GM23338 (cell line): ENCODE data around the gene LTV1. TPM values are rescaled to one million over a fixed set of nuclear protein-coding genes. Genes with fewer than 3 reads are reported as not detected.

Source experiments
- ATAC-seq: fragments of 200-7000 bp; cut with Tn5 transposase; 3 replicates; pipeline ENCODE4 v1.9.1; 2020
- DNase-seq: peaks from one replicate; pipeline ENCODE4 v3.0.0-alpha.2; 2015; ENCODE audit warnings: low spot score
- H2AFZ ChIP-seq: fragments of 200-600 bp; sonication (generic); 2 replicates; pipeline ENCODE4 v1.8.0; 2016; ENCODE audit warnings: antibody characterized with exemption, mild to moderate bottlenecking, moderate library complexity
- H3F3A ChIP-seq: fragments of 200-600 bp; sonication (generic); replicated peaks from 2 replicates; pipeline ENCODE4 v1.8.0; 2017; ENCODE audit warnings: antibody characterized with exemption, mixed run types, low read depth
- H3K27ac ChIP-seq: fragments of 200-600 bp; sonication (generic); 2 replicates; pipeline ENCODE4 v1.6.1; 2016; ENCODE audit warnings: low read depth
- H3K27me3 ChIP-seq: fragments of 200-600 bp; sonication (generic); 2 replicates; pipeline ENCODE4 v1.8.0; 2016; ENCODE audit warnings: mild to moderate bottlenecking, mixed run types, moderate library complexity; ENCODE audit not compliant: insufficient read depth
- H3K36me3 ChIP-seq: fragments of 200-600 bp; sonication (generic); 2 replicates; pipeline ENCODE4 v1.8.0; 2016; ENCODE audit warnings: mild to moderate bottlenecking; ENCODE audit not compliant: insufficient read depth
- H3K4me1 ChIP-seq: fragments of 200-600 bp; sonication (generic); 2 replicates; pipeline ENCODE4 v1.8.0; 2016; ENCODE audit warnings: mild to moderate bottlenecking, moderate library complexity; ENCODE audit not compliant: insufficient read depth
- H3K4me2 ChIP-seq: fragments of 200-600 bp; sonication (generic); 2 replicates; pipeline ENCODE4 v1.7.1; 2017; ENCODE audit warnings: mixed run types
- H3K4me3 ChIP-seq: fragments of 200-600 bp; sonication (generic); 2 replicates; pipeline ENCODE4 v1.6.1; 2016; ENCODE audit warnings: mixed run types
- H3K79me2 ChIP-seq: fragments of 200-600 bp; sonication (generic); replicated peaks from 2 replicates; pipeline ENCODE4 v1.8.0; 2017; ENCODE audit warnings: mild to moderate bottlenecking; ENCODE audit not compliant: insufficient read depth
- H3K9me2 ChIP-seq: fragments of 200-600 bp; sonication (generic); 2 replicates; pipeline ENCODE4 v1.8.0; 2017; ENCODE audit not compliant: insufficient read depth
- H4K20me1 ChIP-seq: fragments of 200-600 bp; sonication (generic); replicated peaks from 2 replicates; pipeline ENCODE4 v1.8.0; 2017; ENCODE audit warnings: mild to moderate bottlenecking; ENCODE audit not compliant: insufficient read depth
- H3K27ac Mint-ChIP-seq: 2 replicates; pipeline ENCODE4 v1.8.0; 2020; ENCODE audit warnings: inconsistent platforms, mild to moderate bottlenecking, moderate library complexity, mixed read lengths
- H3K27me3 Mint-ChIP-seq: 3 replicates; pipeline ENCODE4 v1.8.0; 2022; ENCODE audit warnings: low read depth, mild to moderate bottlenecking, moderate library complexity, mixed read lengths, inconsistent platforms; ENCODE audit not compliant: insufficient read depth, poor library complexity
- H3K36me3 Mint-ChIP-seq: 3 replicates; pipeline ENCODE4 v1.8.0; 2021; ENCODE audit warnings: low read depth, mild to moderate bottlenecking, inconsistent platforms, moderate library complexity, mixed read lengths
- H3K4me1 Mint-ChIP-seq: 3 replicates; pipeline ENCODE4 v1.8.0; 2020; ENCODE audit warnings: mild to moderate bottlenecking, inconsistent platforms, mixed read lengths
- H3K4me3 Mint-ChIP-seq: 3 replicates; pipeline ENCODE4 v1.8.0; 2021; ENCODE audit warnings: moderate library complexity, mild to moderate bottlenecking, inconsistent platforms, mixed read lengths
- H3K9me3 Mint-ChIP-seq: 3 replicates; pipeline ENCODE4 v1.8.0; 2020; ENCODE audit warnings: moderate library complexity, mild to moderate bottlenecking, inconsistent platforms, mixed read lengths
- CREB1 ChIP-seq: fragments of 250-450 bp; sonication (Bioruptor Pico); IDR thresholded peaks from 2 replicates; pipeline ENCODE4 v1.5.0; 2020; ENCODE audit warnings: low read depth, mild to moderate bottlenecking, moderate library complexity
- EZH2 ChIP-seq: fragments of 200-600 bp; sonication (generic); IDR thresholded peaks from one replicate; pipeline ENCODE4 v1.8.0; 2017; ENCODE audit warnings: antibody characterized with exemption, mild to moderate bottlenecking, low read depth; ENCODE audit not compliant: unreplicated experiment
- EZH2phosphoT487 ChIP-seq: fragments of 200-600 bp; sonication (generic); IDR thresholded peaks from one replicate; pipeline ENCODE4 v1.8.1; 2018; ENCODE audit warnings: antibody characterized with exemption; ENCODE audit not compliant: unreplicated experiment
- JUNB ChIP-seq: IDR thresholded peaks from one replicate; pipeline ENCODE4 v1.6.1; 2016; ENCODE audit warnings: antibody characterized with exemption; ENCODE audit not compliant: unreplicated experiment
- NANOG ChIP-seq: IDR thresholded peaks from 2 replicates; pipeline ENCODE4 v1.6.1; 2016; ENCODE audit warnings: antibody characterized with exemption, borderline replicate concordance
- POLR2AphosphoS5 ChIP-seq: IDR thresholded peaks from 2 replicates; pipeline ENCODE4 v1.6.1; 2016; ENCODE audit warnings: antibody characterized with exemption, low read depth
- STAT1 ChIP-seq: IDR thresholded peaks from one replicate; pipeline ENCODE4 v1.6.1; 2016; ENCODE audit warnings: antibody characterized with exemption; ENCODE audit not compliant: unreplicated experiment
- ZNF114 ChIP-seq: fragments of 250-450 bp; sonication (Bioruptor Pico); IDR thresholded peaks from 2 replicates; pipeline ENCODE4 v1.5.0; 2020; ENCODE audit warnings: mild to moderate bottlenecking, moderate library complexity
- ZNF331 ChIP-seq: fragments of 250-450 bp; sonication (Bioruptor Pico); IDR thresholded peaks from 2 replicates; pipeline ENCODE4 v1.5.0; 2020; ENCODE audit warnings: low read depth, mild to moderate bottlenecking, moderate library complexity
- ZNF462 ChIP-seq: fragments of 250-450 bp; sonication (Bioruptor Pico); IDR thresholded peaks from 2 replicates; pipeline ENCODE4 v1.5.0; 2020; ENCODE audit warnings: mild to moderate bottlenecking, moderate library complexity
- polyA plus RNA-seq: library from polyadenylated mRNA; unstranded; fragments of >200 nt; fragmentation: Nextera tagmentation; extraction: Ambion mirVana; gene quantifications from 2 replicates; pipeline ENCODE4 v1.2.1, GENCODE V29; 2016
- total RNA-seq: library from RNA; depleted of rRNA; stranded (reverse); fragments of >200 nt; shearing (Covaris generic); gene quantifications from 2 replicates; pipeline ENCODE4 v1.2.3, GENCODE V29; 2014
- TF ChIP-seq, protein P1 (sequence below): IDR thresholded peaks from one replicate; pipeline ENCODE4 v1.6.1; 2018; ENCODE audit warnings: antibody characterized with exemption; ENCODE audit not compliant: unreplicated experiment
- TF ChIP-seq, protein P2 (sequence below): IDR thresholded peaks from 2 replicates; pipeline ENCODE4 v1.6.1; 2016; ENCODE audit warnings: antibody characterized with exemption
- TF ChIP-seq, protein P3 (sequence below), 2 experiments: fragments of 200-600 bp in 1 of 2; sonication (generic) in 1 of 2; conservative IDR thresholded peaks; 2 replicates each; pipeline versions ENCODE4 v1.5.1 to v1.6.1; 2016 to 2017; ENCODE audit warnings: antibody characterized with exemption in 2 of 2, low read depth in 2 of 2, mild to moderate bottlenecking in 2 of 2, moderate library complexity in 1 of 2

Gene LTV1
- total and polyA plus RNA-seq, 2 experiments from 2014 or later = 36.5 to 72.4 TPM

DNA sequence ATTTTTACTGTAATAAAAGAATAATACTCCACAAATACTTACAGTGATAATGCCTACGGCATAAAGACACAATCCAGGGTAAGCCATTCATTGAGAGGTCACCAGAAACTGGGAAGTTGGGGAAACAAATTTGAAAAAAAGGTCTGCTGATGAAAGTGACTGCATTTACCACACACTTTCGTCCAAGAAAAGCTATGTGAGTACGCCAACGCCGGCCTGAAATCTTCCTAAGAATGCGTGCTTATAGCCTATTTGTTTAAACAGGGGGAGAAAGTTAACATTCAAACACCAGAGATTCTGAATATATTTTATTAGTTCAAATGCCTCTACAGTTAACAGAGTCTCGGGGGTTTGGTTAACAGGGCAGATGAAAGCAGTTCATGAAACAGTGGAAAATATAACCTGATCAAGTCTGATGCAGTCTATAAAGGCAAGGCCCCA is 657 bp upstream of the LTV1 start:
- 0 out of 2 replicates have a peak, but pooled peaks cover 10% of the 10 kb centered on the region for H4K20me1 ChIP-seq
- H3K36me3 ChIP-seq = peaks cover 31% of the 10 kb centered on the region
- peak overlapping the region; percentile 95 for H3K27ac Mint-ChIP-seq
- H3K27me3 ChIP-seq = no peaks in the 10 kb centered on the region
- peak overlapping the region; percentile 84 for H3K27ac ChIP-seq
- peak overlapping the region; percentile 45; the same call in 1 of the 2 replicates for H2AFZ ChIP-seq
- DNase-seq (no peak), ATAC-seq (no peak)
- H3K4me1 ChIP-seq = peaks cover 12% of the 10 kb centered on the region
- peak overlapping the region; percentile 96 for H3K4me3 Mint-ChIP-seq
- peaks cover 43% of the 10 kb centered on the region for H3K79me2 ChIP-seq
- H3F3A ChIP-seq = no peaks in the 10 kb centered on the region
- H3K27me3 Mint-ChIP-seq = peaks cover 5% of the 10 kb centered on the region
- no peak for TF ChIP-seq POLR2AphosphoS5
- TF ChIP-seq, protein P1, sequence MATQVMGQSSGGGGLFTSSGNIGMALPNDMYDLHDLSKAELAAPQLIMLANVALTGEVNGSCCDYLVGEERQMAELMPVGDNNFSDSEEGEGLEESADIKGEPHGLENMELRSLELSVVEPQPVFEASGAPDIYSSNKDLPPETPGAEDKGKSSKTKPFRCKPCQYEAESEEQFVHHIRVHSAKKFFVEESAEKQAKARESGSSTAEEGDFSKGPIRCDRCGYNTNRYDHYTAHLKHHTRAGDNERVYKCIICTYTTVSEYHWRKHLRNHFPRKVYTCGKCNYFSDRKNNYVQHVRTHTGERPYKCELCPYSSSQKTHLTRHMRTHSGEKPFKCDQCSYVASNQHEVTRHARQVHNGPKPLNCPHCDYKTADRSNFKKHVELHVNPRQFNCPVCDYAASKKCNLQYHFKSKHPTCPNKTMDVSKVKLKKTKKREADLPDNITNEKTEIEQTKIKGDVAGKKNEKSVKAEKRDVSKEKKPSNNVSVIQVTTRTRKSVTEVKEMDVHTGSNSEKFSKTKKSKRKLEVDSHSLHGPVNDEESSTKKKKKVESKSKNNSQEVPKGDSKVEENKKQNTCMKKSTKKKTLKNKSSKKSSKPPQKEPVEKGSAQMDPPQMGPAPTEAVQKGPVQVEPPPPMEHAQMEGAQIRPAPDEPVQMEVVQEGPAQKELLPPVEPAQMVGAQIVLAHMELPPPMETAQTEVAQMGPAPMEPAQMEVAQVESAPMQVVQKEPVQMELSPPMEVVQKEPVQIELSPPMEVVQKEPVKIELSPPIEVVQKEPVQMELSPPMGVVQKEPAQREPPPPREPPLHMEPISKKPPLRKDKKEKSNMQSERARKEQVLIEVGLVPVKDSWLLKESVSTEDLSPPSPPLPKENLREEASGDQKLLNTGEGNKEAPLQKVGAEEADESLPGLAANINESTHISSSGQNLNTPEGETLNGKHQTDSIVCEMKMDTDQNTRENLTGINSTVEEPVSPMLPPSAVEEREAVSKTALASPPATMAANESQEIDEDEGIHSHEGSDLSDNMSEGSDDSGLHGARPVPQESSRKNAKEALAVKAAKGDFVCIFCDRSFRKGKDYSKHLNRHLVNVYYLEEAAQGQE = no peak
- TF ChIP-seq JUNB = no peak
- TF ChIP-seq, protein P2, sequence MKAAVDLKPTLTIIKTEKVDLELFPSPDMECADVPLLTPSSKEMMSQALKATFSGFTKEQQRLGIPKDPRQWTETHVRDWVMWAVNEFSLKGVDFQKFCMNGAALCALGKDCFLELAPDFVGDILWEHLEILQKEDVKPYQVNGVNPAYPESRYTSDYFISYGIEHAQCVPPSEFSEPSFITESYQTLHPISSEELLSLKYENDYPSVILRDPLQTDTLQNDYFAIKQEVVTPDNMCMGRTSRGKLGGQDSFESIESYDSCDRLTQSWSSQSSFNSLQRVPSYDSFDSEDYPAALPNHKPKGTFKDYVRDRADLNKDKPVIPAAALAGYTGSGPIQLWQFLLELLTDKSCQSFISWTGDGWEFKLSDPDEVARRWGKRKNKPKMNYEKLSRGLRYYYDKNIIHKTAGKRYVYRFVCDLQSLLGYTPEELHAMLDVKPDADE = no peak
- no peak for TF ChIP-seq ZNF331 (CRISPR knock-in tag)
- TF ChIP-seq EZH2 = no peak
- TF ChIP-seq, protein P3, sequence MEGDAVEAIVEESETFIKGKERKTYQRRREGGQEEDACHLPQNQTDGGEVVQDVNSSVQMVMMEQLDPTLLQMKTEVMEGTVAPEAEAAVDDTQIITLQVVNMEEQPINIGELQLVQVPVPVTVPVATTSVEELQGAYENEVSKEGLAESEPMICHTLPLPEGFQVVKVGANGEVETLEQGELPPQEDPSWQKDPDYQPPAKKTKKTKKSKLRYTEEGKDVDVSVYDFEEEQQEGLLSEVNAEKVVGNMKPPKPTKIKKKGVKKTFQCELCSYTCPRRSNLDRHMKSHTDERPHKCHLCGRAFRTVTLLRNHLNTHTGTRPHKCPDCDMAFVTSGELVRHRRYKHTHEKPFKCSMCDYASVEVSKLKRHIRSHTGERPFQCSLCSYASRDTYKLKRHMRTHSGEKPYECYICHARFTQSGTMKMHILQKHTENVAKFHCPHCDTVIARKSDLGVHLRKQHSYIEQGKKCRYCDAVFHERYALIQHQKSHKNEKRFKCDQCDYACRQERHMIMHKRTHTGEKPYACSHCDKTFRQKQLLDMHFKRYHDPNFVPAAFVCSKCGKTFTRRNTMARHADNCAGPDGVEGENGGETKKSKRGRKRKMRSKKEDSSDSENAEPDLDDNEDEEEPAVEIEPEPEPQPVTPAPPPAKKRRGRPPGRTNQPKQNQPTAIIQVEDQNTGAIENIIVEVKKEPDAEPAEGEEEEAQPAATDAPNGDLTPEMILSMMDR (conservative IDR thresholded peaks at IDR 0.05; ENCODE audit: low read depth in 2 of 2) = no peak
- TF ChIP-seq NANOG = no peak
- no peak for TF ChIP-seq STAT1
- TF ChIP-seq ZNF114 (CRISPR knock-in tag) = no peak
- no peak for TF ChIP-seq EZH2phosphoT487
- no peak for TF ChIP-seq ZNF462 (CRISPR knock-in tag)
- TF ChIP-seq CREB1 (CRISPR knock-in tag) = no peak
- peak overlapping the region; percentile 91 for H3K4me3 ChIP-seq
- H3K9me2 ChIP-seq = no peaks in the 10 kb centered on the region
- H3K4me1 Mint-ChIP-seq = peaks cover 11% of the 10 kb centered on the region
- peaks cover 39% of the 10 kb centered on the region for H3K36me3 Mint-ChIP-seq
- H3K4me2 ChIP-seq = peak overlapping the region; percentile 95
- H3K9me3 Mint-ChIP-seq = no peaks in the 10 kb centered on the region
